GM20000 (cell line): Measurements from ENCODE around the gene SLC16A4.

ENCODE experiments used
- DNase-seq: peaks from one replicate; pipeline ENCODE4 v3.0.0; 2012; ENCODE audit warnings: low spot score
- TF ChIP-seq, protein P1 (sequence below): IDR thresholded peaks from 2 replicates; pipeline ENCODE4 v1.5.1; 2012; ENCODE audit warnings: mild to moderate bottlenecking, control low read depth; ENCODE audit errors: extremely low read depth, missing control alignments

SLC16A4 gene

DNA sequence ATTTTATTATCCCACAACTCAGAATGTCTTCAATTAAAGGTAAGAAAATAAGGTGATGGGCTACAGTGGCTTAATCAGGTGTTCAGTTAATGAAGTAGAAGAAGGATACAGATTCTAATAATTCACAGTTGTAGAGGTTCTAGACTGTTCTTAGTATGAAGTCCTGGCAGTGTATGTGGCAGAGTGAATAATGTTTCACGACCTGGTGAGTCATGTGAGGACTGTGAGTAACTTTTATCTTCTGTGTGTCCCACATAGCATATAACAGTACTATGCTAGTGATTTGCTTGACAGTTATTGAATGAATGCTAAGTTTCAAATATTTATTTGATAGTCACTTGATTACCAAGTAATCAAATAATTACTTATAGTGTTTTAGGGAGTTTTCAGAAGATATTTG is 20.0 kb downstream of the SLC16A4 start:
- DNase-seq, result no peak
- TF ChIP-seq, protein P1, sequence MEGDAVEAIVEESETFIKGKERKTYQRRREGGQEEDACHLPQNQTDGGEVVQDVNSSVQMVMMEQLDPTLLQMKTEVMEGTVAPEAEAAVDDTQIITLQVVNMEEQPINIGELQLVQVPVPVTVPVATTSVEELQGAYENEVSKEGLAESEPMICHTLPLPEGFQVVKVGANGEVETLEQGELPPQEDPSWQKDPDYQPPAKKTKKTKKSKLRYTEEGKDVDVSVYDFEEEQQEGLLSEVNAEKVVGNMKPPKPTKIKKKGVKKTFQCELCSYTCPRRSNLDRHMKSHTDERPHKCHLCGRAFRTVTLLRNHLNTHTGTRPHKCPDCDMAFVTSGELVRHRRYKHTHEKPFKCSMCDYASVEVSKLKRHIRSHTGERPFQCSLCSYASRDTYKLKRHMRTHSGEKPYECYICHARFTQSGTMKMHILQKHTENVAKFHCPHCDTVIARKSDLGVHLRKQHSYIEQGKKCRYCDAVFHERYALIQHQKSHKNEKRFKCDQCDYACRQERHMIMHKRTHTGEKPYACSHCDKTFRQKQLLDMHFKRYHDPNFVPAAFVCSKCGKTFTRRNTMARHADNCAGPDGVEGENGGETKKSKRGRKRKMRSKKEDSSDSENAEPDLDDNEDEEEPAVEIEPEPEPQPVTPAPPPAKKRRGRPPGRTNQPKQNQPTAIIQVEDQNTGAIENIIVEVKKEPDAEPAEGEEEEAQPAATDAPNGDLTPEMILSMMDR, result no peak

GRCh38 chr1:110364221-110364620 is 26.6 kb downstream of the SLC16A4 start:
- TF ChIP-seq, protein P1, result no peak
- no peak for DNase-seq

DNA sequence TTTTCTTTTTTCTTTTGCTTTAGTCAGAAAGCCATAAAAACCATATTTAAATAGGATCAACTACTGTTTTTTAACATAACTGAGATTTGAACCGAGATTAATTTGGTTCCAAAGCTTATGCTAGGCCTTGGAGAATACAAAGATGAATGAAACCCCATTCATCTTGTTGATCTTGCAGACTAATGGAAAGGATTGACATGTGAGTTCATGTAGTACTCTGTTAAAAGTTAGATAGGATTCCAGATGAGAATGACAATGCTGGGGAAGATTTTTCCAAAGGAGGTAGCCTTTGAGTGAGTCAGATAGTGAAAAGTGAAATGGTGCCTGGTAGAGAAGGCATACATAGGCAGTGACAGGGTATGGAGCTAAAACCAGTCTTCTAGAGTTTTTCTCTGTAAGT is 29.0 kb downstream of the SLC16A4 start:
- TF ChIP-seq, protein P1, result no peak
- no peak for DNase-seq

DNA sequence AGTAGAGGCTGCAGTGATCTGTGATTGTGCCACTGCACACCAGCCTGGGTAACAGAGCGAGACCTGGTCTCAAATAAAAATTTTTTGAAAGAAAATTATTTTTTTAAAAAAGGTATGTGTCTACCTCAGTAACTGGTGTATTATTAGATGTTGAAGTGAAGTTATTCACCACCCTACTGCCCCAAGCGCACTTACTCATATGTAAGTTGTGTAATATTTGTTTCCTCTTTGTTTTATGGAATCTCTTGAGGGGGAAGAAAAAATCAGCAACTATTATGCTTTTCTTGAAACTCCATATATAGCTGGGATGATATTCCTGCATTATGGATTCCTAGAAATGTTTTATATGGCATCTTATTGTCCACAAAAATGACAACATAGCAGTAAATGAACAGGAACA is 30.4 kb downstream of the SLC16A4 start:
- TF ChIP-seq, protein P1, result no peak
- DNase-seq, result no peak

DNA sequence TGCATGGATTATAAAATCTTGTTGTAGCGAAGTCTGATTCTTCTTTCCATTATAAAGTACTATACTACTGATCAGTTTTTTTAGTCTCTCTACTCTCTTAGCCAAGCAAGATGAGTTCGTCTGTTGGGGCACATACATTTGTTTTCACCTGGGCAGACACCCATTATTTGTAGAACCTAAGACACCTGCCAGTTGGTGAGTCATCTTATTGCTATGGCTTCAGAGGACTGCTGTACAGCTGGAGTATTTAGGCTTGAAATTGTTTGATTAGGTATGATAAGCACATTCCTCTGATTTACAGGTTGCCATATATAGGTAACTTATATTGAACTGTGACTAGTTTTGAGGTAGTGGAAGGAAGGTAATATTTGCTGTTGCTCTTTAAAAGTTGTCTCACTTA is 34.4 kb downstream of the SLC16A4 start:
- DNase-seq, result no peak
- TF ChIP-seq, protein P1, result no peak

DNA sequence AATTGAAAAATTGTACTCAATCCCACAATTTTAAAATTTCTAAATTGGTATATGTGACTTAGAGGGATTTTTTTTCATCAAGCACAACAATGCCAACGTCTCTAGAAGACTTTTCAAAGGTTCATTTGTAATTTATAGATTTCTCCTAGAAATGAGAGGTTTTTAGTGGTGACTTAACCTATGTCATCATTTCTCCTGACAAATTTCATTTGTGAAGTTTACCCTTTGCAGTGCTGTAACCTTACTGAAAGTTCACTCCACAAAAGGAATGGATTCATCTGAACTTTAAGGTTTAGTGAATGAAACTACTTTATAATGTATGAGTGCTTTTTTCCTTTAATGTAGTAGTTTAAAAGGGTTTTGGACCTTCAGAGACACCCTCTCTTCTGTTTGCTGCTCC is 35.5 kb downstream of the SLC16A4 start:
- DNase-seq, result no peak
- TF ChIP-seq, protein P1, result no peak

GRCh38 chr1:110350360-110350759 is 40.5 kb downstream of the SLC16A4 start:
- no peak for DNase-seq

More at GRCh38 chr1:110350360-110350759, 40.5 kb downstream of the SLC16A4 start:
- TF ChIP-seq, protein P1, result no peak
